A673 (cell line): Measurements from ENCODE around the gene SLC8A3. TPM values are rescaled to one million over a fixed set of nuclear protein-coding genes. Genes with fewer than 3 reads are reported as not detected.

Experiments
- BruUV-seq: library from RNA; stranded (reverse); fragments of 400-500 nt; replicated peaks from 2 replicates; lab custom pipeline; 2021; lab: Mats Ljungman, UMichigan
- CTCF ChIA-PET: fragments of 300-600 bp; sonication (Branson Sonifier 250); formaldehyde crosslinking; loops from one replicate; lab custom pipeline; 2022; ENCODE audit warnings: antibody characterized with exemption; lab: Charles Lee
- POLR2A ChIA-PET: fragments of 300-600 bp; sonication (Branson Sonifier 250); formaldehyde crosslinking; loops from one replicate; lab custom pipeline; 2022; ENCODE audit warnings: antibody characterized with exemption; ENCODE audit not compliant: low non-redundant PET; lab: Charles Lee
- DNase-seq: peaks from one replicate; pipeline ENCODE4 v3.0.0-alpha.2; 2015; ENCODE audit warnings: low spot score
- H3K27ac ChIP-seq: fragments of 200-600 bp; sonication (generic); 2 replicates; pipeline ENCODE4 v1.5.1; 2016; ENCODE audit warnings: mixed run types, low read depth, mild to moderate bottlenecking, mixed read lengths, antibody characterized with exemption, low read length; ENCODE audit not compliant: poor library complexity, severe bottlenecking
- H3K27me3 ChIP-seq: fragments of 200-600 bp; sonication (generic); replicated peaks from 2 replicates; pipeline ENCODE4 v1.6.1; 2017; ENCODE audit warnings: mixed run types, low read depth, mild to moderate bottlenecking, mixed read lengths, antibody characterized with exemption, low read length; ENCODE audit not compliant: insufficient read depth, poor library complexity
- H3K36me3 ChIP-seq: fragments of 200-600 bp; sonication (generic); 2 replicates; pipeline ENCODE4 v1.6.1; 2016; ENCODE audit warnings: mixed run types, mild to moderate bottlenecking, mixed read lengths, antibody characterized with exemption, low read length; ENCODE audit not compliant: insufficient read depth, poor library complexity, severe bottlenecking
- H3K4me1 ChIP-seq: fragments of 200-600 bp; sonication (generic); 2 replicates; pipeline ENCODE4 v1.6.1; 2017; ENCODE audit warnings: mixed run types, mild to moderate bottlenecking, mixed read lengths, antibody characterized with exemption, low read length; ENCODE audit not compliant: insufficient read depth, poor library complexity, severe bottlenecking
- H3K4me3 ChIP-seq: fragments of 200-600 bp; sonication (generic); 2 replicates; pipeline ENCODE4 v1.5.1; 2016; ENCODE audit warnings: low read depth, mixed run types, mild to moderate bottlenecking, mixed read lengths, low read length; ENCODE audit not compliant: poor library complexity, severe bottlenecking
- H3K9me3 ChIP-seq: fragments of 200-600 bp; sonication (generic); 2 replicates; pipeline ENCODE4 v1.6.1; 2016; ENCODE audit warnings: mixed run types, low read depth, mild to moderate bottlenecking, mixed read lengths, antibody characterized with exemption, low read length; ENCODE audit not compliant: poor library complexity, severe bottlenecking
- CTCF ChIP-seq: fragments of 300-800, 200-600 bp; sonication (generic); conservative IDR thresholded peaks from 2 replicates; pipeline ENCODE4 v1.5.1; 2017; ENCODE audit warnings: low read depth, mild to moderate bottlenecking, antibody characterized with exemption, low read length, moderate library complexity, mixed read lengths
- EZH2 ChIP-seq: fragments of 200-600 bp; sonication (generic); IDR thresholded peaks from 2 replicates; pipeline ENCODE4 v1.6.1; 2017; ENCODE audit warnings: borderline replicate concordance, low read depth, mild to moderate bottlenecking, mixed read lengths, antibody characterized with exemption, low read length; ENCODE audit not compliant: poor library complexity, severe bottlenecking
- intact Hi-C: fragments of 100-400 bp; cut with micrococcal nuclease; formaldehyde crosslinking; loops from one replicate; pipeline ENCODE4 v1.10.0; 2022; ENCODE audit not compliant: unreplicated experiment
- total RNA-seq: library from RNA; stranded (reverse); gene quantifications from 2 replicates; pipeline ENCODE4 v1.2.3, GENCODE V29; 2021

The SLC8A3 gene
- total RNA-seq, 1 experiment from 2014 or later = not detected

GRCh38 chr14:70116278-70116677 is 72.5 kb downstream of the SLC8A3 start:
- Histone ChIP-seq H3K4me1 (no peaks in the 10 kb centered on the region), H3K4me3 (no peak overlapping the region), H3K27ac (no peak overlapping the region), H3K36me3 (no peaks in the 10 kb centered on the region), H3K27me3 (peaks cover 37% of the 10 kb centered on the region), H3K9me3 (no peaks in the 10 kb centered on the region)
- intact Hi-C loops = no loop called here
- TF ChIP-seq EZH2 (no peak), CTCF (no peak)
- no TSS peak for BruUV-seq
- ChIA-PET CTCF (no interaction called here), POLR2A (no interaction called here)
- no peak for DNase-seq

GRCh38 chr14:70114621-70115156 is 74.1 kb downstream of the SLC8A3 start:
- intact Hi-C loops = no loop called here
- H3K36me3 ChIP-seq = no peaks in the 10 kb centered on the region
- no peaks in the 10 kb centered on the region for H3K4me1 ChIP-seq
- DNase-seq = no peak
- no peaks in the 10 kb centered on the region for H3K9me3 ChIP-seq
- no TSS peak for BruUV-seq
- CTCF ChIA-PET = no interaction called here
- POLR2A ChIA-PET = no interaction called here
- H3K4me3 ChIP-seq = no peak overlapping the region
- no peak for TF ChIP-seq CTCF
- no peak for TF ChIP-seq EZH2
- peaks cover 27% of the 10 kb centered on the region for H3K27me3 ChIP-seq
- H3K27ac ChIP-seq = no peak overlapping the region

GRCh38 chr14:70113211-70113610 is 75.5 kb downstream of the SLC8A3 start:
- Histone ChIP-seq H3K9me3 (no peaks in the 10 kb centered on the region), H3K27me3 (peaks cover 27% of the 10 kb centered on the region), H3K36me3 (no peaks in the 10 kb centered on the region), H3K4me3 (no peak overlapping the region), H3K4me1 (no peaks in the 10 kb centered on the region), H3K27ac (no peak overlapping the region)
- ChIA-PET CTCF (no interaction called here), POLR2A (no interaction called here)
- no TSS peak for BruUV-seq
- TF ChIP-seq EZH2 (no peak), CTCF (no peak)
- DNase-seq = no peak
- intact Hi-C loops = no loop called here
